IMR-90 (cell line): ENCODE data around the gene IFNA8. TPM values are rescaled to one million over a fixed set of nuclear protein-coding genes. Genes with fewer than 3 reads are reported as not detected.

Source experiments
- ATAC-seq: fragments of 200-7000 bp; cut with Tn5 transposase; 2 replicates; pipeline ENCODE4 v1.9.1; 2020; ENCODE audit warnings: low read depth, mild to moderate bottlenecking, moderate library complexity
- BruUV-seq: library from RNA; stranded (reverse); fragments of 400-500 nt; replicated peaks from 2 replicates; lab custom pipeline; 2021; lab: Mats Ljungman, UMichigan
- CTCF ChIA-PET: fragments of 300-600 bp; formaldehyde crosslinking; extraction: SDS; loops from one replicate; lab custom pipeline; 2021; ENCODE audit warnings: antibody characterized with exemption; lab: Yijun Ruan, JAX
- POLR2A ChIA-PET: fragments of 300-600 bp; sonication (Branson Sonifier 250); formaldehyde crosslinking; loops from one replicate; lab custom pipeline; 2022; ENCODE audit warnings: antibody characterized with exemption; ENCODE audit not compliant: unreplicated experiment; lab: Charles Lee
- DNase-seq: peaks from one replicate; pipeline ENCODE4 v3.0.0; 2013
- H2AFZ ChIP-seq: replicated peaks from 2 replicates; pipeline ENCODE3; 2013; ENCODE audit warnings: low read length, mild to moderate bottlenecking; ENCODE audit not compliant: poor library complexity
- H2AK5ac ChIP-seq: 2 replicates; pipeline ENCODE4 v1.6.1; 2013; ENCODE audit warnings: low read depth, low read length, inconsistent platforms
- H2AK9ac ChIP-seq: replicated peaks from 2 replicates; pipeline ENCODE3; 2013; ENCODE audit warnings: mild to moderate bottlenecking, low read depth, low read length, moderate library complexity; ENCODE audit not compliant: poor library complexity
- H2BK120ac ChIP-seq: 2 replicates; pipeline ENCODE4 v1.6.1; 2013; ENCODE audit warnings: low read depth, low read length, inconsistent platforms
- H2BK15ac ChIP-seq: 3 replicates; pipeline ENCODE4 v1.6.1; 2013; ENCODE audit warnings: low read depth, low read length, inconsistent platforms
- H2BK20ac ChIP-seq: 2 replicates; pipeline ENCODE4 v1.6.1; 2013; ENCODE audit warnings: low read depth, mild to moderate bottlenecking, inconsistent platforms, low read length, moderate library complexity
- H2BK5ac ChIP-seq: 2 replicates; pipeline ENCODE4 v1.6.1; 2013; ENCODE audit warnings: mild to moderate bottlenecking, low read depth, low read length, inconsistent platforms; ENCODE audit not compliant: poor library complexity, severe bottlenecking
- H3K14ac ChIP-seq: replicated peaks from 2 replicates; pipeline ENCODE4 v1.6.1; 2013; ENCODE audit warnings: low read depth, low read length, inconsistent platforms
- H3K18ac ChIP-seq: 2 replicates; pipeline ENCODE4 v1.6.1; 2013; ENCODE audit warnings: low read depth, low read length, control low read depth
- H3K23ac ChIP-seq: 2 replicates; pipeline ENCODE4 v1.6.1; 2013; ENCODE audit warnings: low read depth, low read length, inconsistent platforms
- H3K27ac ChIP-seq: 2 replicates; pipeline ENCODE4 v1.5.1; 2013; ENCODE audit warnings: mild to moderate bottlenecking, control low read depth, low read length; ENCODE audit not compliant: insufficient read depth
- H3K27me3 ChIP-seq: 2 replicates; pipeline ENCODE4 v1.6.1; 2013; ENCODE audit warnings: low read length; ENCODE audit not compliant: control insufficient read depth, insufficient read depth
- H3K36me3 ChIP-seq: 2 replicates; pipeline ENCODE4 v1.6.1; 2013; ENCODE audit warnings: low read length, mixed read lengths; ENCODE audit not compliant: control insufficient read depth, insufficient read depth
- H3K4ac ChIP-seq: 2 replicates; pipeline ENCODE4 v1.6.1; 2013; ENCODE audit warnings: low read depth, low read length, inconsistent platforms
- H3K4me1 ChIP-seq: 2 replicates; pipeline ENCODE4 v1.6.1; 2013; ENCODE audit warnings: low read length, mixed read lengths; ENCODE audit not compliant: control insufficient read depth, insufficient read depth
- H3K4me2 ChIP-seq: 2 replicates; pipeline ENCODE4 v1.6.1; 2013; ENCODE audit warnings: low read depth, mild to moderate bottlenecking, control low read depth, low read length, moderate library complexity
- H3K4me3 ChIP-seq: 2 replicates; pipeline ENCODE4 v1.5.1; 2013; ENCODE audit warnings: low read depth, mild to moderate bottlenecking, control low read depth, low read length, moderate library complexity; ENCODE audit not compliant: insufficient read depth
- H3K56ac ChIP-seq: 2 replicates; pipeline ENCODE4 v1.6.1; 2013; ENCODE audit warnings: low read length, inconsistent platforms; ENCODE audit not compliant: insufficient read depth; ENCODE audit errors: extremely low read depth
- H3K79me1 ChIP-seq, 2 experiments: 2 replicates each; pipeline ENCODE4 v1.6.1; 2013; ENCODE audit warnings: low read length in 2 of 2, inconsistent platforms in 1 of 2, low read depth in 1 of 2
- H3K9ac ChIP-seq: 2 replicates; pipeline ENCODE4 v1.6.1; 2013; ENCODE audit warnings: low read depth, low read length, control low read depth
- H3K9me1 ChIP-seq: 2 replicates; pipeline ENCODE4 v1.6.1; 2013; ENCODE audit warnings: low read length, inconsistent platforms; ENCODE audit not compliant: insufficient read depth
- H3K9me3 ChIP-seq: 2 replicates; pipeline ENCODE4 v1.6.1; 2013; ENCODE audit warnings: low read length; ENCODE audit not compliant: control insufficient read depth, insufficient read depth
- H4K20me1 ChIP-seq: 2 replicates; pipeline ENCODE4 v1.6.1; 2013; ENCODE audit warnings: low read length, inconsistent platforms; ENCODE audit not compliant: insufficient read depth
- H4K5ac ChIP-seq: 2 replicates; pipeline ENCODE4 v1.6.1; 2013; ENCODE audit warnings: mild to moderate bottlenecking, low read depth, low read length, control low read depth
- H4K8ac ChIP-seq, 2 experiments: 2 replicates each; pipeline ENCODE4 v1.6.1; 2013; ENCODE audit warnings: low read depth in 2 of 2, low read length in 2 of 2, control low read depth in 1 of 2, inconsistent platforms in 1 of 2
- H4K91ac ChIP-seq: 2 replicates; pipeline ENCODE4 v1.6.1; 2013; ENCODE audit warnings: low read depth, low read length, inconsistent platforms; ENCODE audit not compliant: insufficient read depth
- BHLHE40 ChIP-seq: fragments of 150-350 bp; IDR thresholded peaks from 2 replicates; pipeline ENCODE4 v1.6.1; 2016; ENCODE audit warnings: mild to moderate bottlenecking, low read depth, low read length
- MAFK ChIP-seq: IDR thresholded peaks from 2 replicates; pipeline ENCODE4 v1.6.1; 2012; ENCODE audit warnings: low read depth, low read length, improper control_type of control experiment
- RAD21 ChIP-seq: IDR thresholded peaks from 2 replicates; pipeline ENCODE4 v1.6.1; 2012; ENCODE audit warnings: low read length, improper control_type of control experiment
- SMC3 ChIP-seq: fragments of 150-350 bp; IDR thresholded peaks from 2 replicates; pipeline ENCODE4 v1.6.1; 2016; ENCODE audit warnings: low read depth, mild to moderate bottlenecking, antibody characterized with exemption, low read length, moderate library complexity
- WGBS, 2 experiments: methylation state at CpG; one replicate each; pipeline versions ENCODE4 v1.1.5 to v1.1.7; 2013; ENCODE audit warnings: missing lambda C conversion rate in 2 of 2; ENCODE audit not compliant: insufficient read length in 1 of 2; ENCODE audit errors: extremely low coverage in 2 of 2; 5-methylcytosine and 5-hydroxymethylcytosine counted together
- dilution Hi-C: fragments of 300-500 bp; cut with HindIII; formaldehyde crosslinking; loops from one replicate; pipeline ENCODE4 v1.14.3; 2018; ENCODE audit warnings: low sequenced_read_pairs; ENCODE audit not compliant: unreplicated experiment
- in situ Hi-C: fragments of 300-500 bp; cut with MboI; formaldehyde crosslinking; loops from 3 replicates; pipeline ENCODE4 v1.14.3; 2019; ENCODE audit warnings: low sequenced_read_pairs, inconsistent platforms, mixed read lengths
- intact Hi-C: fragments of 100-400 bp; cut with micrococcal nuclease; formaldehyde crosslinking; loops from 2 replicates; pipeline ENCODE4 v1.10.0; 2022
- polyA plus RNA-seq, 3 experiments: library from polyadenylated mRNA; depleted of rRNA; stranded (reverse); fragments of >200 nt; gene quantifications; 2 replicates each; pipeline ENCODE4 v1.2.3, GENCODE V29; 2012; ENCODE audit warnings: low replicate concordance in 1 of 3
- total RNA-seq: library from RNA; depleted of rRNA; stranded (reverse); fragments of >200 nt; gene quantifications from 2 replicates; pipeline ENCODE4 v1.2.3, GENCODE V29; 2012
- TF ChIP-seq, protein P1 (sequence below): conservative IDR thresholded peaks from 2 replicates; pipeline ENCODE4 v1.5.1; 2012; ENCODE audit warnings: mild to moderate bottlenecking, low read depth, low read length, improper control_type of control experiment

Gene IFNA8
- total and polyA plus RNA-seq, 2 of the 4 experiments (the other 2 are of a cell fraction): not detected

GRCh38 chr9:21395778-21396717 is 12.9 kb upstream of the IFNA8 start:
- Histone ChIP-seq H3K36me3 (no peaks in the 10 kb centered on the region), H3K56ac (no peak overlapping the region), H2BK15ac (no peak overlapping the region), H2AK9ac (no peak overlapping the region), H3K23ac (no peak overlapping the region), H3K4ac (no peak overlapping the region), H3K14ac (no peak overlapping the region), H3K9ac (no peak overlapping the region), H3K9me3 (no peaks in the 10 kb centered on the region), H3K4me3 (peak overlapping the region; percentile 39), H2BK120ac (no peak overlapping the region), H4K8ac (no peak overlapping the region), H3K79me1 (no peaks in the 10 kb centered on the region), H4K5ac (no peak overlapping the region), H2AK5ac (no peak overlapping the region), H4K91ac (no peak overlapping the region), H3K9me1 (no peaks in the 10 kb centered on the region; the same call in 1 of the 2 replicates), H3K18ac (no peak overlapping the region), H3K4me1 (no peaks in the 10 kb centered on the region), H2BK20ac (no peak overlapping the region), H3K27me3 (peaks cover 49% of the 10 kb centered on the region), H3K27ac (no peak overlapping the region), H4K20me1 (no peaks in the 10 kb centered on the region), H2BK5ac (no peak overlapping the region), H2AFZ (peak overlapping the region; percentile 89), H3K4me2 (peak overlapping the region; percentile 84)
- POLR2A ChIA-PET: no interaction called here
- intact Hi-C loops (loop anchor here (2.0 to 5.0 kb wide), 3 partner anchors 69 to 144 kb away; no protein-coding TSS in a partner anchor), dilution Hi-C loops (no loop called here), in situ Hi-C loops (no loop called here)
- ATAC-seq: peak; percentile 85
- CTCF ChIA-PET: interaction anchor here (0.6 to 2.0 kb wide), 23 partner anchors 8 to 1705 kb away, joined by 3 to 11 read pairs (median 5); partner anchors contain the start of genes IFNA17, IFNA2, IFNA8 and KLHL9
- TF ChIP-seq, protein P1, sequence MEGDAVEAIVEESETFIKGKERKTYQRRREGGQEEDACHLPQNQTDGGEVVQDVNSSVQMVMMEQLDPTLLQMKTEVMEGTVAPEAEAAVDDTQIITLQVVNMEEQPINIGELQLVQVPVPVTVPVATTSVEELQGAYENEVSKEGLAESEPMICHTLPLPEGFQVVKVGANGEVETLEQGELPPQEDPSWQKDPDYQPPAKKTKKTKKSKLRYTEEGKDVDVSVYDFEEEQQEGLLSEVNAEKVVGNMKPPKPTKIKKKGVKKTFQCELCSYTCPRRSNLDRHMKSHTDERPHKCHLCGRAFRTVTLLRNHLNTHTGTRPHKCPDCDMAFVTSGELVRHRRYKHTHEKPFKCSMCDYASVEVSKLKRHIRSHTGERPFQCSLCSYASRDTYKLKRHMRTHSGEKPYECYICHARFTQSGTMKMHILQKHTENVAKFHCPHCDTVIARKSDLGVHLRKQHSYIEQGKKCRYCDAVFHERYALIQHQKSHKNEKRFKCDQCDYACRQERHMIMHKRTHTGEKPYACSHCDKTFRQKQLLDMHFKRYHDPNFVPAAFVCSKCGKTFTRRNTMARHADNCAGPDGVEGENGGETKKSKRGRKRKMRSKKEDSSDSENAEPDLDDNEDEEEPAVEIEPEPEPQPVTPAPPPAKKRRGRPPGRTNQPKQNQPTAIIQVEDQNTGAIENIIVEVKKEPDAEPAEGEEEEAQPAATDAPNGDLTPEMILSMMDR: peak; percentile 61
- TF ChIP-seq BHLHE40 (peak; percentile 53; the same call in 1 of the 2 replicates), RAD21 (peak; percentile 22), MAFK (no peak), SMC3 (peak; percentile 30; the same call in 1 of the 2 replicates)
- no peak for DNase-seq
- 3% methylated on average over 26 of the region's 40 CpGs; no CpG with 5 or more reads in 1 of the 2 experiments for WGBS, 2 experiments
- BruUV-seq: no TSS peak
